ENCODE results near the gene PCBP3. TPM values are rescaled to one million over a fixed set of nuclear protein-coding genes. Genes with fewer than 3 reads are reported as not detected.

The PCBP3 gene
- total RNA-seq, 1 experiment from 2014 or later = 3.7 TPM

- intact Hi-C loops (cut with micrococcal nuclease) = no loop called here
These were observed 274.5 kb downstream of the PCBP3 start for GRCh38 chr21:45918011-45918410.

GRCh38 chr21:45918835-45919447, 275.4 kb downstream of the PCBP3 start:
- Mint-ChIP-seq H3K4me3 (ENCODE audit: unreplicated experiment) (no peak overlapping the region), H3K36me3 (ENCODE audit: insufficient read depth, unreplicated experiment) (no peaks in the 10 kb centered on the region), H3K27ac (ENCODE audit: low read depth, unreplicated experiment) (no peak overlapping the region), H3K27me3 (ENCODE audit: insufficient read depth, unreplicated experiment) (peaks cover 9% of the 10 kb centered on the region), H3K4me1 (ENCODE audit: insufficient read depth, unreplicated experiment) (peaks cover 9% of the 10 kb centered on the region), H3K9me3 (ENCODE audit: unreplicated experiment) (no peaks in the 10 kb centered on the region)
- ChIA-PET POLR2A (no interaction called here), CTCF (no interaction called here)
- no peak for TF ChIP-seq CTCF (IDR thresholded peaks at IDR 0.05; ENCODE audit: unreplicated experiment)
- DNase-seq (ENCODE audit: unreplicated experiment) = no peak
- BruUV-seq (replicated peaks) = no TSS peak
- intact Hi-C loops (cut with micrococcal nuclease) = no loop called here

More at GRCh38 chr21:45918011-45918410, 274.5 kb downstream of the PCBP3 start:
- CTCF ChIA-PET = no interaction called here
- POLR2A ChIA-PET = no interaction called here
- TF ChIP-seq CTCF (IDR thresholded peaks at IDR 0.05; ENCODE audit: unreplicated experiment) = no peak
- H3K27me3 Mint-ChIP-seq (ENCODE audit: insufficient read depth, unreplicated experiment) = peaks cover 9% of the 10 kb centered on the region
- H3K4me3 Mint-ChIP-seq (ENCODE audit: unreplicated experiment) = no peak overlapping the region
- no peak for DNase-seq (ENCODE audit: unreplicated experiment)
- H3K36me3 Mint-ChIP-seq (ENCODE audit: insufficient read depth, unreplicated experiment) = no peaks in the 10 kb centered on the region
- H3K27ac Mint-ChIP-seq (ENCODE audit: low read depth, unreplicated experiment) = no peak overlapping the region
- H3K9me3 Mint-ChIP-seq (ENCODE audit: unreplicated experiment) = no peaks in the 10 kb centered on the region
- no TSS peak for BruUV-seq (replicated peaks)
- H3K4me1 Mint-ChIP-seq (ENCODE audit: insufficient read depth, unreplicated experiment) = peaks cover 9% of the 10 kb centered on the region

- ChIA-PET CTCF (no interaction called here), POLR2A (no interaction called here)
- no TSS peak for BruUV-seq (replicated peaks)
- no peak for DNase-seq (ENCODE audit: unreplicated experiment)
- peaks cover 9% of the 10 kb centered on the region for H3K4me1 Mint-ChIP-seq (ENCODE audit: insufficient read depth, unreplicated experiment)
- intact Hi-C loops (cut with micrococcal nuclease) = no loop called here
- H3K27me3 Mint-ChIP-seq (ENCODE audit: insufficient read depth, unreplicated experiment) = peaks cover 9% of the 10 kb centered on the region
- no peak overlapping the region for H3K27ac Mint-ChIP-seq (ENCODE audit: low read depth, unreplicated experiment)
- no peaks in the 10 kb centered on the region for H3K36me3 Mint-ChIP-seq (ENCODE audit: insufficient read depth, unreplicated experiment)
- no peak overlapping the region for H3K4me3 Mint-ChIP-seq (ENCODE audit: unreplicated experiment)
- H3K9me3 Mint-ChIP-seq (ENCODE audit: unreplicated experiment) = no peaks in the 10 kb centered on the region
- no peak for TF ChIP-seq CTCF (IDR thresholded peaks at IDR 0.05; ENCODE audit: unreplicated experiment)
These were observed 276.1 kb downstream of the PCBP3 start for GRCh38 chr21:45919593-45919992.

- Mint-ChIP-seq H3K27me3 (ENCODE audit: insufficient read depth, unreplicated experiment) (peaks cover 9% of the 10 kb centered on the region), H3K4me1 (ENCODE audit: insufficient read depth, unreplicated experiment) (peaks cover 9% of the 10 kb centered on the region), H3K9me3 (ENCODE audit: unreplicated experiment) (no peaks in the 10 kb centered on the region), H3K27ac (ENCODE audit: low read depth, unreplicated experiment) (no peak overlapping the region), H3K36me3 (ENCODE audit: insufficient read depth, unreplicated experiment) (no peaks in the 10 kb centered on the region), H3K4me3 (ENCODE audit: unreplicated experiment) (no peak overlapping the region)
- TF ChIP-seq CTCF (IDR thresholded peaks at IDR 0.05; ENCODE audit: unreplicated experiment) = no peak
- ChIA-PET CTCF (interaction anchor here (0.6 to 1.4 kb wide), 3 partner anchors 31 to 1027 kb away, joined by 3 read pairs; no protein-coding TSS in a partner anchor), POLR2A (interaction anchor here (0.6 to 0.7 kb wide), 3 partner anchors 167 to 282 kb away, joined by 3 read pairs; no protein-coding TSS in a partner anchor)
- intact Hi-C loops (cut with micrococcal nuclease) = no loop called here
- no peak for DNase-seq (ENCODE audit: unreplicated experiment)
- BruUV-seq (replicated peaks) = no TSS peak
These were observed 277.5 kb downstream of the PCBP3 start for GRCh38 chr21:45920824-45921600.
